OCI-LY7 (cell line): ENCODE measurements around the gene BOK. TPM values are rescaled to one million over a fixed set of nuclear protein-coding genes. Genes with fewer than 3 reads are reported as not detected.

Source experiments
- BruUV-seq: library from RNA; stranded (reverse); fragments of 400-500 nt; replicated peaks from 2 replicates; lab custom pipeline; 2021; lab: Mats Ljungman, UMichigan
- CTCF ChIA-PET: fragments of 300-600 bp; sonication (Branson Sonifier 250); formaldehyde crosslinking; loops from one replicate; lab custom pipeline; 2022; ENCODE audit warnings: antibody characterized with exemption; ENCODE audit not compliant: unreplicated experiment; lab: Charles Lee
- POLR2A ChIA-PET: fragments of 300-600 bp; sonication (Branson Sonifier 250); formaldehyde crosslinking; loops from one replicate; lab custom pipeline; 2022; ENCODE audit warnings: antibody characterized with exemption; lab: Charles Lee
- DNase-seq: peaks from one replicate; pipeline ENCODE4 v3.0.0-alpha.2; 2015; ENCODE audit warnings: low spot score
- H2AFZ ChIP-seq: fragments of 200-600 bp; sonication (generic), shearing (Covaris generic); 2 replicates; pipeline ENCODE4 v1.6.1; 2014; ENCODE audit warnings: mild to moderate bottlenecking, antibody characterized with exemption, low read length, moderate library complexity
- H3K27ac ChIP-seq: fragments of 200-600 bp; sonication (generic); 2 replicates; pipeline ENCODE4 v1.5.1; 2014; ENCODE audit warnings: mixed run types, low read depth, mild to moderate bottlenecking, moderate library complexity, low read length, inconsistent platforms; ENCODE audit not compliant: poor library complexity, severe bottlenecking
- H3K36me3 ChIP-seq: fragments of 200-600 bp; sonication (generic); 2 replicates; pipeline ENCODE4 v1.6.1; 2014; ENCODE audit warnings: mild to moderate bottlenecking, antibody characterized with exemption, low read length, moderate library complexity, mixed read lengths; ENCODE audit not compliant: insufficient read depth
- H3K4me1 ChIP-seq: fragments of 200-600 bp; sonication (generic); 2 replicates; pipeline ENCODE4 v1.5.1; 2014; ENCODE audit warnings: mild to moderate bottlenecking, low read length; ENCODE audit not compliant: insufficient read depth, poor library complexity, severe bottlenecking
- H3K4me2 ChIP-seq: fragments of 200-600 bp; sonication (generic); 2 replicates; pipeline ENCODE4 v1.6.1; 2014; ENCODE audit warnings: mild to moderate bottlenecking, low read length
- H3K4me3 ChIP-seq: fragments of 200-600 bp; sonication (generic); 2 replicates; pipeline ENCODE4 v1.5.1; 2014; ENCODE audit warnings: mild to moderate bottlenecking, low read depth, low read length; ENCODE audit not compliant: poor library complexity, severe bottlenecking
- H3K79me2 ChIP-seq: fragments of 200-600 bp; sonication (generic); 2 replicates; pipeline ENCODE4 v1.6.1; 2016; ENCODE audit warnings: low read depth, mild to moderate bottlenecking, low read length, moderate library complexity, mixed read lengths; ENCODE audit not compliant: insufficient read depth
- H3K9me2 ChIP-seq: fragments of 200-600 bp; sonication (generic); 2 replicates; pipeline ENCODE4 v1.6.1; 2016; ENCODE audit warnings: mild to moderate bottlenecking, low read length, mixed read lengths; ENCODE audit not compliant: insufficient read depth
- H3K9me3 ChIP-seq: fragments of 200-600 bp; sonication (generic); 2 replicates; pipeline ENCODE4 v1.6.1; 2014; ENCODE audit warnings: mild to moderate bottlenecking, mixed run types, low read length, mixed read lengths
- H4K20me1 ChIP-seq: fragments of 200-600 bp; sonication (generic); 2 replicates; pipeline ENCODE4 v1.6.1; 2014; ENCODE audit warnings: mild to moderate bottlenecking, antibody characterized with exemption, low read length, moderate library complexity, mixed read lengths; ENCODE audit not compliant: insufficient read depth
- CTCF ChIP-seq: fragments of 200-600 bp; sonication (generic); conservative IDR thresholded peaks from 2 replicates; pipeline ENCODE4 v1.5.1; 2014; ENCODE audit warnings: mild to moderate bottlenecking, antibody characterized with exemption, low read length, moderate library complexity, mixed read lengths
- EZH2phosphoT487 ChIP-seq: fragments of 200-600 bp; sonication (generic); IDR thresholded peaks from 2 replicates; pipeline ENCODE4 v1.6.1; 2018; ENCODE audit warnings: low read depth, borderline replicate concordance, mild to moderate bottlenecking, mixed run types, antibody characterized with exemption, low read length, moderate library complexity, mixed read lengths
- intact Hi-C: fragments of 100-400 bp; cut with micrococcal nuclease; formaldehyde crosslinking; loops from one replicate; pipeline ENCODE4 v1.10.0; 2022; ENCODE audit not compliant: unreplicated experiment
- total RNA-seq, 2 experiments: library from RNA; depleted of rRNA in 1 of 2; stranded (reverse); fragments of >200 nt in 1 of 2; shearing (Covaris generic) in 1 of 2; gene quantifications; 2 replicates each; pipeline ENCODE4 v1.2.3, GENCODE V29; 2014 to 2022

The BOK gene
- total RNA-seq, 2 experiments from 2014 or later, result not detected

GRCh38 chr2:241538838-241539615 is 19.5 kb upstream of the BOK start:
- Histone ChIP-seq H3K79me2 (no peaks in the 10 kb centered on the region), H3K4me3 (no peak overlapping the region), H3K9me2 (no peaks in the 10 kb centered on the region), H3K36me3 (no peaks in the 10 kb centered on the region), H2AFZ (no peak overlapping the region), H3K9me3 (no peaks in the 10 kb centered on the region), H3K4me2 (no peak overlapping the region), H4K20me1 (no peaks in the 10 kb centered on the region), H3K27ac (no peak overlapping the region), H3K4me1 (no peaks in the 10 kb centered on the region)
- CTCF ChIA-PET, result no interaction called here
- no TSS peak for BruUV-seq
- DNase-seq, result no peak
- TF ChIP-seq EZH2phosphoT487 (no peak), CTCF (no peak)
- POLR2A ChIA-PET, result no interaction called here
- intact Hi-C loops, result no loop called here

- intact Hi-C loops, result no loop called here
- Histone ChIP-seq H3K9me2 (no peaks in the 10 kb centered on the region), H3K9me3 (no peaks in the 10 kb centered on the region), H3K4me1 (no peaks in the 10 kb centered on the region), H2AFZ (no peak overlapping the region), H3K4me3 (no peak overlapping the region), H3K27ac (no peak overlapping the region), H3K79me2 (no peaks in the 10 kb centered on the region), H4K20me1 (no peaks in the 10 kb centered on the region), H3K36me3 (no peaks in the 10 kb centered on the region), H3K4me2 (no peak overlapping the region)
- BruUV-seq, result no TSS peak
- DNase-seq, result no peak
- ChIA-PET CTCF (no interaction called here), POLR2A (no interaction called here)
- TF ChIP-seq CTCF, result no peak
These were observed 18.8 kb upstream of the BOK start for GRCh38 chr2:241539616-241540374.

- Histone ChIP-seq H3K4me3 (no peak overlapping the region), H2AFZ (no peak overlapping the region), H3K4me1 (no peaks in the 10 kb centered on the region), H3K79me2 (no peaks in the 10 kb centered on the region), H3K9me2 (no peaks in the 10 kb centered on the region), H3K36me3 (no peaks in the 10 kb centered on the region), H3K4me2 (no peak overlapping the region), H4K20me1 (no peaks in the 10 kb centered on the region), H3K27ac (no peak overlapping the region), H3K9me3 (no peaks in the 10 kb centered on the region)
- ChIA-PET POLR2A (no interaction called here), CTCF (no interaction called here)
- no peak for TF ChIP-seq CTCF
- no peak for TF ChIP-seq EZH2phosphoT487
- no TSS peak for BruUV-seq
- intact Hi-C loops, result no loop called here
- DNase-seq, result no peak
These were observed 18.2 kb upstream of the BOK start for GRCh38 chr2:241540401-241540770.
